ENCODE data around the gene KCNG2. TPM values are rescaled to one million over a fixed set of nuclear protein-coding genes. Genes with fewer than 3 reads are reported as not detected.

KCNG2 gene
- total RNA-seq, 1 donor from 2014 or later = under 0.01 TPM

DNA sequence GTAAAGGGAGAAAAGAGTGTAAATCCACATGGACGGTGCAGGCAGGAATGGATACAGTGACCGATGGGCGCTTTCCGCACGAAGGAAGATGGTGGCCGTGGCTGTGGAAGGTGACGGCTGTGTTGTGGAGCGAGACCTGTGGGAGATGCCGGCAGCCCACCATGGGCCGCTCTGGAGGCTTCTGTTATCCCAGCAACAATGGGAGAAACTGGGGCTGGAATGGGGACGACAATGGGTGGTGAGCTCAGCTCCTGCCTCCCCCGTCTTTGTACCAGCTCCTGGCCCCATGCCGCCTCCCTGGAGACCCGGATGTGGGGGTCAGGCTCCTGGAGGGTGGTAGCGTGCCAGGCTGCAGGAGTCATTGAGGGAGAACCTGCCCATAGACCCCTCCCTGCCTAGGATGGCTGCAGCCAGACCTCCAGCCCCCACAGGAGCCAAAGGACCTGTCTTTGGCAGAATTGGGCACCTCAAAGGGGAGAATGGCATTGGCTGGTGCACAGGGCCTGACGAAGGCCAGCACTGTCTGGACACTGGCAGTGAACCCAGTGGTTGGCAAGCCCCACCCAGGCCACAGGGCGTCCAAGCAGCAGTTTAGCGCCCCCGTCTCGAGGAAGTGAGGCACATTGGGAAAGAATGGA, 81.1 kb downstream of the KCNG2 start:
- DNase-seq (ENCODE audit: low spot score in 2 of 2) (no peak), FAIRE-seq (no peak)

DNA sequence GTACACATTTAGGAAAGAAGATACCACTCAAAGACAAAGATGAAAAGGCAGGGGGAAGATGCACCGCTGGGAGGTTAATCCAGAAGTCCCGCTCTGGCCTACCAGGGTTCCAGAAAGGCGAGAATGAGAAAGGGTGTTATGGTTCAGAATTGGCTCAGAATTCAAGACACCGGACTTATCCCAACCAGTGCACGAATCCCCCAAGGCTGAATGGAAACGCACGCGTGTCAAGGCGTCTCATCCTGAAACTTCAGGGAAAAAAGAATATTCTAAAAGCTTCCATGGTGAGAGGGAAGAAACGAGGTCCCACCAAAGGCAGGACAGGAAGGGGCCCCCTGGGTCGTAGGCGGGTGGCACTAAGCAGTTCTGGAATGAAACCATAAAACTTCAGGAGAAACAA, 81.8 kb downstream of the KCNG2 start:
- FAIRE-seq (no peak), DNase-seq (ENCODE audit: low spot score in 2 of 2) (no peak)

DNA sequence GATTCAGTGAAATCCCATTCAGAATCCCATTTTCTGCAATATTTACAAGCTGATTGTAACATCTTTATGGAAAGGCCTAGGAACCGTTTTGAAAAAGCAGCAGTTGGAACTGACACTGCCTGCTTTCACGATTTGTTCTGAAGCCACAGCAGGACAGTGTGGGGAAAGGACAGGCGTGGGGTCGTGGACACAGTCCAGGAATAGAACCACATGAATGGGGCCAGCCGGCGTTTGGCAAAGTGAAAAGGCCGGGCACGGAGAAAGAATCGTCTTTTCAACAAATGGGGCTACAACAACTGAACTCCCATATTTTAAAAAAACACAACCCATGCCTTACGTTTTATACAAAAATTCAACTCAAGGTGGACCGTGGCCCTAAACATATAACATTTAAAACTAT, 84.0 kb downstream of the KCNG2 start:
- FAIRE-seq (no peak), DNase-seq (ENCODE audit: low spot score in 2 of 2) (no peak)

- DNase-seq (ENCODE audit: low spot score in 2 of 2) = no peak
- FAIRE-seq = no peak
These were observed 84.9 kb downstream of the KCNG2 start for GRCh38 chr18:79882522-79883241.

DNA sequence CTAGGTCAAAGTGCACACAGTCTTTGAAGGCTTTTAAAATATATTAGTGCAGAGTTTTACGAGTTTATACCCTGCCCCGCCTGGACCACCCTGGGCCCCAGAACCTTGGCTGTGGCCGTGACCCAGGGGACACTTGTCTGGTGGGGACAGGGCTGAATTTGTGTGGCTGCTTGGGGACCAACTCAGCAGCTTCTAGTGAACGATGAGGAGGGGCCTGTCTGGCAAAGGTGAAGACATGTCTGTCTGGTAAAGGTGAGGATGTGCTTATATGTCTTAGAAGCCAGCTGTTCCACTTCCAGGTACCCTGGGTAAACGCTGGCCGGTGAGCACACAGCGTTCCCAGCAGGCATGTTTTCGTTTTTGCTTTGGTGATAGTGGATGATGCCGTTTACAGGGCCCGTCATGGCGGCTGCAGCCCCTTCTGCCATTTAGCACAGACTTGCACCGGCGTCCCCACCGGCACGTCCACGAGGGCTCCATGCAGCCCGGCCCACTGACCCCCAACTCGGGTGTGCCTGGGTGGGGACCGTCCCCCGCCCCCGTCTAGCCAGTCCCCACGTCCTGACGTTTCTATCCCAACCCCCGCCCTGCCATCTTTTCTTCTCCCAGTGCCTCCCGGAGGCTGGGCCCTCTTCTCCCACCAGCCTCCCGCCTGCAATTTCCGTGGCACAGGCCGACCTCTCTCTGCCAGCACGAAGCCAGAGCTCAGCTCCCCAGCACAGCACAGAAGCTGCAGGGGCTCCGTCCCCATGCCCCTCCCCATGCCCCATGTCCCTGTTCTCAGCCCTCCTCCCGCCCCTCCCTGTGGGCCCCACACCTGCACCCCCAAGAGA, 85.9 kb downstream of the KCNG2 start:
- no peak for DNase-seq (ENCODE audit: low spot score in 2 of 2)
- FAIRE-seq = no peak

DNA sequence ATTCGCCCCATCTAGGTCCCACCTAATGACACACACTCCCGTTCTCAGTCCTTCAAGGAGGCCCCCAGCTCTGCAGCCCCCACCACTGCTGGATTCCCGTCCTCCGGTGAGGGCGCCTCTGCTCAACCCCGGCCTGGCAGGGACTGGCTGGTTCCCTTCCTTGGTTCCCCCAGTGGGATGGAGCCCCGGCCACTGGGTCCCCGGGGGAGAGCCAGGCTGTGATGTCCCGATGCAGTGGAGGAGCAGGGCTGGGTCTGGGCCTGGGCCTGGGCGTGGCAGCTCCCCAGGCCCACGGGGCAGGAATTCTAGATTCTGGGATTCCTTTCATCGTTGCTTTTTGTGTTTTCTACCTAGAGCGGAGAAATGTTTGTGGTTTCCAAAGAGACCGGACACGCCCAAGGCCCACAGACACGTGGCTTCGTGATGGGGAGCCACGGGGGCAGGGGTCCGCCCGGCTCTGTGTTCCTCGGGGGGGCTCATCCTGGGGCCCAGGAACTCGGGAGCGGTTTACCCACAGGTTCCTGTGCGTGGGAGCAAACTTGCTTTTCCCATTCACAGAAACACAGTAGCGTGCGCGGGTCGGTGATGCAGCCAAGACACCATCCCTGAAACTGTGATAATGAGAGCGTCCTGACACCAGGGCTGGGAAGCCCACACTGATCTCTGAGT, 86.7 kb downstream of the KCNG2 start:
- FAIRE-seq = no peak
- DNase-seq (ENCODE audit: low spot score in 2 of 2) = no peak

- DNase-seq (ENCODE audit: low spot score in 2 of 2) = no peak
- FAIRE-seq = no peak
These were observed 87.4 kb downstream of the KCNG2 start for GRCh38 chr18:79884963-79885728.

- no peak for DNase-seq (ENCODE audit: low spot score in 2 of 2)
- FAIRE-seq = no peak
These were observed 89.7 kb downstream of the KCNG2 start for GRCh38 chr18:79887181-79888000.

GRCh38 chr18:79888016-79888415, 90.3 kb downstream of the KCNG2 start:
- no peak for FAIRE-seq

DNA sequence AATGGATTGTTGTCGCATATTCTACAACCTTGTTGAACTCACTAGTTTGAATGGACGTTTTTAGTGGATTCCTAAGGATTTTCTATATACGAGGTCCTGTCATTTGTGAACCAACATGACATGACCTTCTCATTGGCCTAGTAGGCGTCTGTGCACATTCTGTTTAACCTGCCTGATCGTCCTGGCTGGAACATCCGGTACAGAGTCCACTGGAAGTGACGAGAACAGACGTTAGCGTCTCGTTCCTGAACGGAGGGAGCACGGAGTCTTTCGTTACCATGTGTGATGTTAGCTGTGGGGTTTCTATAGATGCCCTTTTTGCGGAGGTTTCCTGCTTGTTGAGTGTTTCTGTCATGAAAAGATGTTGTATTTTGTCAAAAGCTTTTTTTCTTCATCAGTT, 91.8 kb downstream of the KCNG2 start:
- no peak for DNase-seq (ENCODE audit: low spot score in 2 of 2)
- FAIRE-seq = no peak

More at GRCh38 chr18:79888016-79888415, 90.3 kb downstream of the KCNG2 start:
- DNase-seq (ENCODE audit: low spot score in 2 of 2) = no peak

- DNase-seq (ENCODE audit: low spot score in 2 of 2) (no peak), FAIRE-seq (no peak)
These were observed 92.9 kb downstream of the KCNG2 start for GRCh38 chr18:79890674-79891073.

GRCh38 chr18:79896738-79897137, 99.0 kb downstream of the KCNG2 start:
- DNase-seq (ENCODE audit: low spot score in 2 of 2) (no peak), FAIRE-seq (no peak)

GRCh38 chr18:79897940-79898625, 100.3 kb downstream of the KCNG2 start:
- no peak for DNase-seq (ENCODE audit: low spot score in 2 of 2)
- FAIRE-seq = no peak

DNA sequence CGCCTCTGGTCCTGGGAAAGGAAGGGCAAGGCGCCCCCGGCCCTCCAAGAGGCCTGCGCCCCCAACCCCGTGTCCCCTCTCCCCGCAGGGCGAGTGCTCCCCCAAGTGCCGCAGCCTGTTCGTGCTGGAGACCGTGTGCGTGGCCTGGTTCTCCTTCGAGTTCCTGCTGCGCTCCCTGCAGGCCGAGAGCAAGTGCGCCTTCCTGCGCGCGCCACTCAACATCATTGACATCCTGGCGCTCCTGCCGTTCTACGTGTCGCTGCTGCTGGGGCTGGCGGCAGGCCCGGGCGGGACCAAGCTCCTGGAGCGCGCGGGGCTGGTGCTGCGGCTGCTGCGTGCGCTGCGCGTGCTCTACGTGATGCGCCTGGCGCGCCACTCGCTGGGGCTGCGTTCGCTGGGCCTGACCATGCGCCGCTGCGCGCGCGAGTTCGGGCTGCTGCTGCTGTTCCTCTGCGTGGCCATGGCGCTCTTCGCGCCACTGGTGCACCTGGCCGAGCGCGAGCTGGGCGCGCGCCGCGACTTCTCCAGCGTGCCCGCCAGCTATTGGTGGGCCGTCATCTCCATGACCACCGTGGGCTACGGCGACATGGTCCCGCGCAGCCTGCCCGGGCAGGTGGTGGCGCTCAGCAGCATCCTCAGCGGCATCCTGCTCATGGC, 101.3 kb downstream of the KCNG2 start:
- FAIRE-seq = no peak

GRCh38 chr18:79899609-79900445, 102.1 kb downstream of the KCNG2 start:
- DNase-seq (ENCODE audit: low spot score in 2 of 2) (no peak), FAIRE-seq (no peak)

More for the DNA sequence above, 101.3 kb downstream of the KCNG2 start:
- no peak for DNase-seq (ENCODE audit: low spot score in 2 of 2)

DNA sequence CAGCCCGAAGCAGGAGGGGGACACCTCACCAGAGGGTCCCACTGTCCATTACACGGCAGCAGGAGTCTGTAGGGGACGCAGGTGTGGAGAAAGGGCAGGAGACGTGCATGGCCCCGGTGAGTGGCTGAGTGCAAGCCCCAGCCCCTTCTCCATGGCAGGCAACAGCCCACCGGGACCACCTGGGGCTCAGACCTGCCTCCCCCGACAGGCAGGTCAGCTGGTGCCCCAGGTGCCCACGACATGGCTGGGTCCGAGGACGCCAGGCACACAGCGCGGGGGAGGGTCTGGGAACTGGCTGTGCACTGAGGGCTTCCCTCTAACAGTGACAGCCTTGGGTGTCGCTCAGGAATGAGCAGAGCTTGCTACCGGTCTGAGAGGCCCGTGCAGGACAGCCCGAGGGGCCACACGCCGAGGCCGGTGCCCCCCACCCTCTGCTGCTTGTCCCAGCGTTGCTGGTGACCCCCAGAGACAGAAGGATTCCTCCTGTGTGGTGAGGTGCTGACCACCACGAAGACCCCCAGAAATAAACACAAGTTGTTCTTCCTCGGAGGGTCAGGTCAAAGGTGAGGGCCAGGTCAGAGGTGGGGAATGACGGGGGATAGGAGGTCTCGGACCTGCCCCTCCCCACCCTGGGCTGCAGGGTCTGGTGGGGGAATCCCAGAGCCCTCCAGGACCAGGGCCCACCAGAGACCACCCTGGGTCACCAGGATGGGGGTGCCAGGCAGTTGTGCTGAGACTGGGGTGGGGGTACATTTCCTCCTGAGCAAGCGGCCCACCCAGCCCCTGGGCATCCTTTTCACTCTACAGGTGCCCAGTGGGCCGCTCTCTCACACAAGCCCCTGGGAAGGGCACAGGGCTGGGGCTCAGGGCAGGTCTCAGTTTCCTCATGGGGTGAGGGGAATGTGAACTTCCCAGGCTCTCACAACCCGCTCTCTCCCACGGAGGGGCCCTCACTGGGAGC, 103.2 kb downstream of the KCNG2 start:
- no peak for DNase-seq (ENCODE audit: low spot score in 2 of 2)
- no peak for FAIRE-seq

Data from frontal cortex (tissue), 4 donors.